Nephron progenitor cell (in vitro differentiated cells): ENCODE results near the gene DMPK.

Experiments used
- DNase-seq: peaks from one replicate; pipeline ENCODE4 v3.0.0; 2021
- H3K27ac Mint-ChIP-seq: 2 replicates; pipeline ENCODE4 v1.8.0; 2021; ENCODE audit warnings: mild to moderate bottlenecking, moderate library complexity, mixed read lengths
- H3K27me3 Mint-ChIP-seq: 2 replicates; pipeline ENCODE4 v1.8.0; 2021; ENCODE audit warnings: mild to moderate bottlenecking, low read depth, mixed read lengths; ENCODE audit not compliant: poor library complexity
- H3K36me3 Mint-ChIP-seq: 2 replicates; pipeline ENCODE4 v1.8.0; 2021; ENCODE audit warnings: low read depth, mixed read lengths
- H3K4me1 Mint-ChIP-seq: 2 replicates; pipeline ENCODE4 v1.8.0; 2021; ENCODE audit warnings: mixed read lengths
- H3K4me3 Mint-ChIP-seq: 2 replicates; pipeline ENCODE4 v1.8.0; 2021; ENCODE audit warnings: mild to moderate bottlenecking, moderate library complexity, mixed read lengths
- H3K9me3 Mint-ChIP-seq: 2 replicates; pipeline ENCODE4 v1.8.0; 2021; ENCODE audit warnings: mild to moderate bottlenecking, moderate library complexity, mixed read lengths
- CTCF ChIP-seq: fragments of 200-600 bp; sonication (generic); IDR thresholded peaks from 2 replicates; pipeline ENCODE4 v1.5.0; 2021; ENCODE audit warnings: antibody characterized with exemption

The DMPK gene

GRCh38 chr19:45822716-45823115 lies 40.4 kb upstream of the DMPK start:
- TF ChIP-seq CTCF, result no peak
- Mint-ChIP-seq H3K36me3 (peaks cover 26% of the 10 kb centered on the region), H3K27me3 (no peaks in the 10 kb centered on the region), H3K9me3 (no peaks in the 10 kb centered on the region), H3K27ac (no peak overlapping the region), H3K4me3 (no peak overlapping the region), H3K4me1 (peaks cover 36% of the 10 kb centered on the region)
- DNase-seq, result no peak

GRCh38 chr19:45821570-45821969 lies 39.3 kb upstream of the DMPK start:
- Mint-ChIP-seq H3K27ac (peak overlapping the region; percentile 98), H3K4me1 (peaks cover 46% of the 10 kb centered on the region), H3K27me3 (no peaks in the 10 kb centered on the region), H3K4me3 (no peak overlapping the region), H3K9me3 (no peaks in the 10 kb centered on the region), H3K36me3 (peaks cover 26% of the 10 kb centered on the region)
- no peak for DNase-seq
- TF ChIP-seq CTCF, result no peak

GRCh38 chr19:45821103-45821521 lies 38.8 kb upstream of the DMPK start:
- Mint-ChIP-seq H3K27ac (peak overlapping the region; percentile 98), H3K36me3 (peaks cover 26% of the 10 kb centered on the region), H3K27me3 (no peaks in the 10 kb centered on the region), H3K4me1 (peaks cover 46% of the 10 kb centered on the region), H3K9me3 (no peaks in the 10 kb centered on the region), H3K4me3 (no peak overlapping the region)
- no peak for TF ChIP-seq CTCF
- no peak for DNase-seq

GRCh38 chr19:45820413-45821102 lies 38.3 kb upstream of the DMPK start:
- TF ChIP-seq CTCF, result no peak
- Mint-ChIP-seq H3K4me3 (no peak overlapping the region), H3K27ac (peak overlapping the region; percentile 72), H3K36me3 (peaks cover 26% of the 10 kb centered on the region), H3K9me3 (no peaks in the 10 kb centered on the region), H3K4me1 (peaks cover 46% of the 10 kb centered on the region), H3K27me3 (no peaks in the 10 kb centered on the region)
- no peak for DNase-seq

- Mint-ChIP-seq H3K27ac (no peak overlapping the region), H3K27me3 (no peaks in the 10 kb centered on the region), H3K9me3 (no peaks in the 10 kb centered on the region), H3K4me1 (peaks cover 46% of the 10 kb centered on the region), H3K4me3 (no peak overlapping the region), H3K36me3 (peaks cover 25% of the 10 kb centered on the region)
- no peak for TF ChIP-seq CTCF
- DNase-seq, result no peak
Observed at GRCh38 chr19:45819769-45820168, 37.5 kb upstream of the DMPK start.

GRCh38 chr19:45817725-45818301 lies 35.5 kb upstream of the DMPK start:
- H3K4me1 Mint-ChIP-seq, result peaks cover 53% of the 10 kb centered on the region
- no peaks in the 10 kb centered on the region for H3K9me3 Mint-ChIP-seq
- no peak for TF ChIP-seq CTCF
- no peak overlapping the region for H3K27ac Mint-ChIP-seq
- no peak overlapping the region for H3K4me3 Mint-ChIP-seq
- peaks cover 10% of the 10 kb centered on the region for H3K36me3 Mint-ChIP-seq
- peaks cover 6% of the 10 kb centered on the region for H3K27me3 Mint-ChIP-seq
- no peak for DNase-seq
